Measurements from ENCODE around the gene OCIAD2.
"Not testable (repeated sequence)": the region's sequence is repeated elsewhere in the genome, so short reads cannot be mapped to it uniquely, and the experiment has no call there.

The OCIAD2 gene

GRCh38 chr4:48930654-48931053 lies 24.1 kb upstream of the OCIAD2 start:
- TF ChIP-seq CTCF (IDR thresholded peaks at IDR 0.05; ENCODE audit: borderline replicate concordance, insufficient read depth, low read depth, low read length) = no peak
- no peak overlapping the region for H3K4me3 ChIP-seq (ENCODE audit: low read depth, low read length)

DNA sequence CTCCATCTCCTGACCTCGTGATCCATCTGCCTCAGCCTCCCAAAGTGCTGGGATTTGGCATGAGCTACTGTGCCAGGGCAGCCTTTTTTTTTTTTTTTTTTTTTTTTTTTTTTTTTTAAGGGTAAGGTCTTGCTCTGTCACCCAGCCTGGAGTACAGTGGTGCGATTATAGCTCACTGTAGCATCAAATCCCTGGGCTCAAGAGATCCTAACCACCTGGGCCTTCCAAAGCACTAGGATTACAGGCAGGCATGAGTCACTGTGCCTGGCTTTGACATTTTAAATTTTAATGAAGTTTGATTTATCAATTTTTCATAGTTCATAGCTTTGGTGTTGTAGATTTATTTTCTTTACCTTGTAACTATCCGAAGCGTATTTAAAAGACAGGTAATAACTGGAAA lies 17.8 kb upstream of the OCIAD2 start:
- no peak for TF ChIP-seq CTCF (IDR thresholded peaks at IDR 0.05; ENCODE audit: borderline replicate concordance, insufficient read depth, low read depth, low read length)
- H3K4me3 ChIP-seq (ENCODE audit: low read depth, low read length) = no peak overlapping the region

DNA sequence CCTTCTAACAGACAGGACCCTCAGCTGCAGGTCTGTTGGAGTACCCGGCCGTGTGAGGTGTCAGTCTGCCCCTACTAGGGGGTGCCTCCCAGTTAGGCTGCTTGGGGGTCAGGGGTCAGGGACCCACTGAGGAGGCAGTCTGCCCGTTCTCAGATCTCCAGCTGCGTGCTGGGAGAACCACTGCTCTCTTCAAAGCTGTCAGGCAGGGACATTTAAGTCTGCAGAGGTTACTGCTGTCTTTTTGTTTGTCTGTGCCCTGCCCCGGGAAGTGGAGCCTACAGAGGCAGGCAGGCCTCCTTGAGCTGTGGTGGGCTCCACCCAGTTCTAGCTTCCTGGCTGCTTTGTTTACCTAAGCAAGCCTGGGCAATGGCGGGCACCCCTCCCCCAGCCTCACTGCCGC lies 16.5 kb upstream of the OCIAD2 start:
- not testable (repeated sequence) for H3K4me3 ChIP-seq (ENCODE audit: low read depth, low read length)

DNA sequence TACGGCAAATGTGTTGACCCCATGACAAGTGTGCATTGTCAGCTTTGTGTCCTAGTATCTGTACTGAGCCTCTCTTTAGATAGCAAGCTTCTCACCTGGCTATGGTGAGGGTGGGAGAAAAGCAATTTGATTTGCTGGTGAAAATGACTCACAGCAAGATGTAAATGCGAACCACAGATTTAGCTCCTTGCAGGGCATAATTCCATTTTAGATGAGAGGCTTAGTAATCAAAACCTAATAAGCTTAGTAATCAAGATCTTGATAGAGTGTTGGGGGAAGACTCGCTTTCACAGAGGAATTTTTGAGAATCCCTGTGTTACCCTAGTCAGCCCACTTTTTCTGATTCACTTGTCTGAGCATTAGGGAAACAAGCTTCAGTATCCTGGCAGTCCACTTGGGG lies 7.7 kb upstream of the OCIAD2 start:
- TF ChIP-seq CTCF (IDR thresholded peaks at IDR 0.05; ENCODE audit: borderline replicate concordance, insufficient read depth, low read depth, low read length) = no peak
- no peak overlapping the region for H3K4me3 ChIP-seq (ENCODE audit: low read depth, low read length)

GRCh38 chr4:48913346-48913745 lies 6.8 kb upstream of the OCIAD2 start:
- TF ChIP-seq CTCF (IDR thresholded peaks at IDR 0.05; ENCODE audit: borderline replicate concordance, insufficient read depth, low read depth, low read length) = no peak
- no peak overlapping the region for H3K4me3 ChIP-seq (ENCODE audit: low read depth, low read length)

DNA sequence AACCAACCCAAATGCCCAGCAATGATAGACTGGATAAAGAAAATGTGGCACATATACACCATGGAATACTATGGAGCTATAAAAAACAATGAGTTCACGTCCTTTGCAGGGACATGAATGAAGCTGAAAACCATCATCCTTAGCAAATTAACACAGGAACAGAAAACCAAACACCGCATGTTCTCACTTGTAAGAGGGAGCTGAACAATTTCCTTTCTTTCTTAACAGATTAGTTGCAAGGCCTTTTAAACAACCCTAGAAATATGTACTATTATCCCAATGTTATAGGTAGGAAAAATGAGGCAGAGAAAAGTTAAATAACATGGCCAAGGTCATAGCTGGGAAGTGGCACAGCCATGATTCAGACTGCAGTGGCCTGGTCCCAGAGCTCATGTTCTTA lies 5.8 kb upstream of the OCIAD2 start:
- no peak overlapping the region for H3K4me3 ChIP-seq (ENCODE audit: low read depth, low read length)
- TF ChIP-seq CTCF (IDR thresholded peaks at IDR 0.05; ENCODE audit: borderline replicate concordance, insufficient read depth, low read depth, low read length) = no peak

DNA sequence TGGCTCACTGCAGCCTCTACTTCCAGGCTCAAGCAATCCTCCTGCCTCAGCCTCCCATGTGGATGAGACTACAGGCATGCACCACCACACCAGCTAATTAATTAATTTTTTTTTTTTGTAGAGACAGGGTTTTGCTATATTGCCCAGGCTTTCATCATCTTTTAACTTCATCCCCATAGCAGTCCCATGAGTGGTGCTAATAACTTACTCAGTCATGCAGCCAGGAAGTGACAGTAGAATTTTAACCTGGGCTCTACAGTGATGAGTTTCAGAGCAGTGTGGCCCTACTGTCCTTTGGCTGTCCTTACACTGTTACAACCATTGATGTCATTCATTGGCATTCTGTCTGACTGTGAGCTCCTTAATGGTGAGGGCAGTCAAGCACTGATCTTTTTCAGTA lies 3.9 kb upstream of the OCIAD2 start:
- no peak for TF ChIP-seq CTCF (IDR thresholded peaks at IDR 0.05; ENCODE audit: borderline replicate concordance, insufficient read depth, low read depth, low read length)
- no peak overlapping the region for H3K4me3 ChIP-seq (ENCODE audit: low read depth, low read length)

DNA sequence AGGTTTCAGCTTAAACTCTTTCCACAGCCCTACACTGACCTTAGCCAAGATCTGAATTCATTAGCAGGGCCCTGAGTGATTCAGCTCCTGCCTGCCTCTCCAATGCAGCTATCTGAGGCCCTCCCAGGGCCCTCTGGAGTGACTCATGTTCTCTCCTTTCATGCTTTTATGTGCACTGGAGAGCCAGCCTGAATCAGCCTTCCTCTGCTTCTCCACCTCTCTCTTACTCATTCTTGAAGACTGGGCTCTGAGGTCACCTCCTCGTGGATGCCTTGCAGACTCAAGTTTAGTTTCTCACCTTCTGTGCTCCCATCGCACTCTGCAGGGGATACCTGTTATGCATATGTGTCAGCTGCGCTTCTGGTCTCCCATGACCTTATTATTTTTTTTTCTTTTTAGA lies 3.1 kb upstream of the OCIAD2 start:
- H3K4me3 ChIP-seq (ENCODE audit: low read depth, low read length) = no peak overlapping the region
- TF ChIP-seq CTCF (IDR thresholded peaks at IDR 0.05; ENCODE audit: borderline replicate concordance, insufficient read depth, low read depth, low read length) = no peak
